HG03565 (cell line): Measurements from ENCODE around the gene AGK.

Source experiments
- ATAC-seq: cut with Tn5 transposase; IDR thresholded peaks from one replicate; pipeline ENCODE4 v1.9.1; 2021; ENCODE audit warnings: mild to moderate bottlenecking, moderate library complexity; ENCODE audit not compliant: unreplicated experiment

The AGK gene

GRCh38 chr7:141701489-141702046 lies 150.4 kb downstream of the AGK start:
- peak; percentile 46 for ATAC-seq

GRCh38 chr7:141702047-141702567 lies 150.9 kb downstream of the AGK start, which contains the start of gene DENND11:
Gene DENND11 (minus strand): TSS chr7:141702166. CDS start chr7:141702153, 13 bp downstream.
- ATAC-seq, result peak; percentile 56

DNA sequence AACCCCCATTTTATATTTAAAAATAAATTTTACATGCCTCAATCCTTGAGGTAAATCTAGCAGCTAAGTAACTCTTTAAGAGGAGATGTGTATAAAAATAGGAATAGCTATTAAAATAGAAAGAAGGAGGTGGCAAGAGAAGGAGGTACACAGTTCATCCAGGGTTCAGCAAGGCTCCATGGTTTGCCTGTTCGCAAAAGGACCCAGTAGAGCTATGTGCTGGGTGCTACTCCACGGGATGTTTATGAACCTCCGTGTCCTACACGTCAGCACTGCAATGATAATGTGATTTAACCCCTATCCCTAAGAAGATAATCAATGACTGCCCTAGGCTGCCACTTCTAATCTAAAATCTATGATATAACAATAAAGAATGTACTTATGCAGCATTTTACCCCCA lies 151.7 kb downstream of the AGK start:
- no peak for ATAC-seq

GRCh38 chr7:141704112-141704511 lies 152.9 kb downstream of the AGK start:
- ATAC-seq, result no peak

DNA sequence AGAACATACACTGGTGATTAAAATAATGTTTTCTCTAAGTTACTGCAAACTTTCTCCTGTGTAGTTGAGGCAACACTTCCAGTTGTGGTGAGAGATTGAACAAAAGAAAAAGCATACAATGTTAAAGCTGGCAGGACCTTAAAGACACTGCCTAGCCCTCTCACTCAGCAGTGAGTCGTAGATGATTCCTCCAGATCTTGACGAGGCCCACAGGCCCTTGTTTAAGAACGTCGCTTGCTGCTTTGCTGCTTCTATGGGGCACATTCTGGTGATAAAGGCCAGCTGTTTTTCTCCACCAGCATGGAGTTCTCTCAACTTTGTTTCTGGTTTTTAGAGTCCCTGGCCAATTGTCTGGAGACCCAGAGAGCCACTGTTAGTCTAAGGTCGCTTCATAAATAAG lies 153.5 kb downstream of the AGK start:
- no peak for ATAC-seq
